ENCODE results near the gene AMER2. TPM values are rescaled to one million over a fixed set of nuclear protein-coding genes. Genes with fewer than 3 reads are reported as not detected.

Gene AMER2
- total RNA-seq, 1 experiment from 2014 or later = not detected

GRCh38 chr13:25203127-25203740 lies 31.1 kb upstream of the AMER2 start:
- POLR2A ChIA-PET (ENCODE audit: unreplicated experiment) = no interaction called here
- Histone ChIP-seq H3K27me3 (ENCODE audit: insufficient read depth, low read depth) (peaks cover 99% of the 10 kb centered on the region), H2AFZ (no peak overlapping the region), H3K36me3 (ENCODE audit: low read depth) (no peaks in the 10 kb centered on the region), H3K79me2 (ENCODE audit: low read depth) (no peaks in the 10 kb centered on the region), H3K9me3 (ENCODE audit: insufficient read depth, low read depth) (no peaks in the 10 kb centered on the region), H3K4me3 (no peak overlapping the region), H3K9me2 (ENCODE audit: insufficient read depth) (no peaks in the 10 kb centered on the region), H3K4me2 (no peak overlapping the region), H3K27ac (no peak overlapping the region), H3F3A (ENCODE audit: insufficient read depth, low read depth) (no peaks in the 10 kb centered on the region), H3K4me1 (replicated peaks; ENCODE audit: insufficient read depth) (no peaks in the 10 kb centered on the region), H4K20me1 (ENCODE audit: insufficient read depth) (no peaks in the 10 kb centered on the region)
- BruUV-seq (replicated peaks) = no TSS peak
- TF ChIP-seq CTCF (conservative IDR thresholded peaks at IDR 0.05) (no peak), EZH2 (IDR thresholded peaks at IDR 0.05; ENCODE audit: low read depth) (no peak)
- intact Hi-C loops (cut with micrococcal nuclease; ENCODE audit: unreplicated experiment) = no loop called here
- CTCF ChIA-PET = interaction anchor here (0.5 kb wide), 1 partner anchor 1840 kb away, joined by 4 read pairs; no protein-coding TSS in a partner anchor
- DNase-seq = no peak

- H2AFZ ChIP-seq = no peak overlapping the region
- intact Hi-C loops (cut with micrococcal nuclease; ENCODE audit: unreplicated experiment) = no loop called here
- no peak overlapping the region for H3K27ac ChIP-seq
- TF ChIP-seq CTCF (conservative IDR thresholded peaks at IDR 0.05) (no peak), EZH2 (IDR thresholded peaks at IDR 0.05; ENCODE audit: low read depth) (no peak)
- no peaks in the 10 kb centered on the region for H3K36me3 ChIP-seq (ENCODE audit: low read depth)
- CTCF ChIA-PET = no interaction called here
- H3K4me3 ChIP-seq = no peak overlapping the region
- DNase-seq = no peak
- H3K79me2 ChIP-seq (ENCODE audit: low read depth) = no peaks in the 10 kb centered on the region
- peaks cover 99% of the 10 kb centered on the region for H3K27me3 ChIP-seq (ENCODE audit: insufficient read depth, low read depth)
- H3K4me1 ChIP-seq (replicated peaks; ENCODE audit: insufficient read depth) = no peaks in the 10 kb centered on the region
- BruUV-seq (replicated peaks) = no TSS peak
- no peak overlapping the region for H3K4me2 ChIP-seq
- no peaks in the 10 kb centered on the region for H3K9me3 ChIP-seq (ENCODE audit: insufficient read depth, low read depth)
- no peaks in the 10 kb centered on the region for H4K20me1 ChIP-seq (ENCODE audit: insufficient read depth)
- H3F3A ChIP-seq (ENCODE audit: insufficient read depth, low read depth) = no peaks in the 10 kb centered on the region
- H3K9me2 ChIP-seq (ENCODE audit: insufficient read depth) = no peaks in the 10 kb centered on the region
- POLR2A ChIA-PET (ENCODE audit: unreplicated experiment) = no interaction called here
These were observed 28.7 kb upstream of the AMER2 start for GRCh38 chr13:25200783-25201182.

GRCh38 chr13:25198647-25199046 lies 26.6 kb upstream of the AMER2 start:
- TF ChIP-seq CTCF (conservative IDR thresholded peaks at IDR 0.05) (no peak), EZH2 (IDR thresholded peaks at IDR 0.05; ENCODE audit: low read depth) (no peak)
- Histone ChIP-seq H3K4me1 (replicated peaks; ENCODE audit: insufficient read depth) (no peaks in the 10 kb centered on the region), H2AFZ (no peak overlapping the region), H3K27me3 (ENCODE audit: insufficient read depth, low read depth) (peaks cover 92% of the 10 kb centered on the region), H3K27ac (no peak overlapping the region), H3K4me3 (no peak overlapping the region), H3K36me3 (ENCODE audit: low read depth) (no peaks in the 10 kb centered on the region), H3F3A (ENCODE audit: insufficient read depth, low read depth) (no peaks in the 10 kb centered on the region), H3K4me2 (no peak overlapping the region), H3K9me3 (ENCODE audit: insufficient read depth, low read depth) (no peaks in the 10 kb centered on the region), H3K79me2 (ENCODE audit: low read depth) (no peaks in the 10 kb centered on the region), H4K20me1 (ENCODE audit: insufficient read depth) (no peaks in the 10 kb centered on the region), H3K9me2 (ENCODE audit: insufficient read depth) (no peaks in the 10 kb centered on the region)
- intact Hi-C loops (cut with micrococcal nuclease; ENCODE audit: unreplicated experiment) = no loop called here
- BruUV-seq (replicated peaks) = no TSS peak
- no peak for DNase-seq
- CTCF ChIA-PET = no interaction called here
- POLR2A ChIA-PET (ENCODE audit: unreplicated experiment) = no interaction called here

Data from PC-9 (cell line).